CD4-positive, alpha-beta T cell treated with Interleukin-15 for 4 hours (primary cell): ENCODE data around the gene ZFP1.
"Not testable (repeated sequence)": the region's sequence is repeated elsewhere in the genome, so short reads cannot be mapped to it uniquely, and the experiment has no call there.

Experiments
- DNase-seq: peaks from one replicate; pipeline ENCODE4 v3.0.0-alpha.2; 2020; ENCODE audit warnings: low spot score

Gene ZFP1

DNA sequence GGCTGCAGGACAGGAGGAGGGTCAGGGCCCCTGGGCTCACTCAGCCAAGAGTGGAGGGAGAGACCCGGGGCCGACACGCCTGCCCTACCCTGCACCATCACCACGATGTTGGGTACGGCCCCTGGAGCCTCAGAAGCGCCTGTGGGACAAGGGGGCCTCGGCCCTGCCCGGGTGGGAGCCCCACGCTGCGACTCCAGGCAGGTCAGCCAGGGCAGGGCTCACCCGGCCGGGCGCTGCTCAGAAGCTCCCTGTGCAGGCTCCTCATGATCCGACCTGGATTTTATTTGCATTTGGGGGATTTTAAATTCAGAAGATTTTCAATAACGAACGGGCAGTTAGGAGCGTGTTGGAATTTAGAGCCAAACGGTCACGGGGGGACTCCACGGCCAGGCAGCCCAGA is 56.6 kb downstream of the ZFP1 start:
- not testable (repeated sequence) for DNase-seq

GRCh38 chr16:75205438-75205837 is 57.1 kb downstream of the ZFP1 start:
- DNase-seq: not testable (repeated sequence)

- DNase-seq: not testable (repeated sequence)
These were observed 57.8 kb downstream of the ZFP1 start for GRCh38 chr16:75205961-75206748.

- no peak for DNase-seq
These were observed 58.6 kb downstream of the ZFP1 start, which contains the start of gene CTRB2 for GRCh38 chr16:75206749-75207451. CTRB2 (minus strand) TSS chr16:75207161; CDS start chr16:75207141, 20 bp downstream.

- no peak for DNase-seq
These were observed 59.5 kb downstream of the ZFP1 start for GRCh38 chr16:75207831-75208230.

GRCh38 chr16:75208242-75208825 is 60.0 kb downstream of the ZFP1 start:
- DNase-seq: no peak

DNA sequence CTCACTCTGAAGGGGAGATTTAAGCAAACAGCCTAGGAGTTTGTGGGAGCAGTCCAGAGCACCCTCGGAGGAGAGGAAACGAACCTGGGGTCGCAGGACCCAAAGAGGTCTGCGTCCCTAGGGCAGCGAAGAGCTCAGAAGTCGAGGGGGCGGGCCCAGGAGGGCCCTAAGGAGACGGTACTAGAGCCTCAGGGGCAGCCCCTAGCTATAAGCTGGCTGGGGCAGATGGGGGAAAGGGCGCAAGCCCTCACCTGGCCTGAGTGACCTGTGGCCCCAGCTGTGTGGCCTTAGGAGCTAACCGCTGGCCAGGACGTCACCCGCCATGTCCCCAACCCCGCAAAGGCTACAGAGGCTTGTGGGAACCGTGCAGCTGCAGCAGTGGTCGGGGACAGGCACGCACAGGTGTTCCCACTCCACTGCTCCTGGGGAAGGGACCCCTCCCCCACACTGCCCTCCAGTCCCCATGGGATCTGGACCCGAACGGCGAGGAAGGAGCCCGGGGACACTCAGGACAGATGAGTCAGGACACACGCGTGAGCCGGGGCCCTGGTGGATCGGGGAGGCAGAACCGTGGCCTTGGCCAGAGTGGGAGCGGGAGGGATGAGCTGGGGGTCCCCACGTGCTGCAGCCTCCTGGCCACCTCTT is 60.7 kb downstream of the ZFP1 start:
- no peak for DNase-seq

DNA sequence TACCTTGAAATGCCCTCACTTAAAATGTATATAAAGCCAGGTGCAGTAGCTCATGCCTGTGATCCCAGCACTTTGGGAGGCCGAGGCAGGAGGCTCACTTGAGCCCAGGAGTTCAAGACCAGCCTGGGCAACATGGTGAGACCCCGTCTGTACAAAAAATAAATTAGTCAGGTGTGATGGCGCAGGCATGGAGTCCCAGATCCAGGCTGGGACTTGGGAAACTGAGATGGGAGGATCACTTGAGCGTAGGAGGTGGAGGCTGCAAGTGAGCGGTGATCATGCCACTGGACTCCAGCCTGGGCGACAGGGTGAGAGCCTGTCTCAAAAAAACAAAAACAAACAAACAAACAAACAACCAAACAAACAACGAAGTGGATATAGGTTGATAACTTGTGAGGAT is 61.2 kb downstream of the ZFP1 start:
- DNase-seq: not testable (repeated sequence)

DNA sequence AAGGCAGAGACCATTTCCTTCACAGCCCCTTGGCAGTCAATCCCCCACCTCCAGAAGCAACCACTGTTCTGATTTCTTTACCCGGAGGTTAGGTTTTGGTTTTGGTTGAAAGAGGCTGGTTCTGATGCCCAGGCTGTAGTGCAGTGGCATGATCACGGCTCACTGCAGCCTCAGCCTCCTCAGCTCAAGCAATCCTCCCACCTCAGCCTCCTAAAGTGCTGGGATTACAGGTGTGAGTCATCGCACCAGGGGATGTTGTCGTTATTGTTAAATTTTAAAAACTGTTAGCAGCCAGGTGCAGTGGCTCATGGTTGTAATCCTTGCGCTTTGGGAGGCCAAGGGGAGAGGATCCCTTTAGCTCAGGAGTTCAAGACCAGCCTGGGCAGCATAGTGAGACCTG is 61.6 kb downstream of the ZFP1 start:
- no peak for DNase-seq

DNA sequence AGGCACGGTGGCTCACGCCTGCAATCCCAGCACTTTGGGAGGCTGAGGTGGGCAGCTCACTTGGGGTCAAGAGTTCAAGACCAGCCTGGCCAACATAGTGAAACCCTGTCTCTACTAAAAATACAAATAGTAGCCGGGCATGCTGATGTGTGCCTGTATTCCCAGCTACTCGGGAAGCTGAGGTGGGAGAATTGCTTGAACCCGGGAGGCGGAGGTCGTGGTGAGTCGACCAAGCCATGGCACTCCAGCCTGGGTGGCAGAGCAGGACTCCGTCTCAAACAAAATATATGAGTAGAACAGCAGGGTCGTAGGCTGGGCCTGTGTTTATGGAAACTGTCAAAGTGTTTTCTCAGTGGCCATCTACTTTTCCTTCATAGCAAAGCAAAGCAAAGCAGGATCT is 63.0 kb downstream of the ZFP1 start:
- DNase-seq: not testable (repeated sequence)

DNA sequence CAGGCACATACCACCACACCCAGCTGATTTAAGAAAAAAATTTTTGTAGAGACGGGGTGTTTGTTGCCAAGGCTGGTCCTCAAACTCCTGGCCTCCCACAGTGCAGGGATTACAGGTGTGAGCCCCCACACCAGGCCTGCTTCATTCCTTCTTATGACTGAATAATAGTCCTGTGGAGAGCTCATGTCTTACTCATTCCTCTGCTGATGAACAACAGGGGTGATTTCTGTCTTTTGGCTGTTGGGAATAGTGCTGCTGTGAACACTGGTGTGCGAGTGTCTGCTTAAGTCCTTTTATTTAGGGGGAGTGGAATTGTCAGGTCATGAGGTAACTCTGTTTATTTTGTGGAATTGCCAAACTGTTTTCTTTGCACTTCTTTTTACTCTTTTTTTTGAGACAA is 67.8 kb downstream of the ZFP1 start:
- no peak for DNase-seq

- DNase-seq: no peak
These were observed 68.3 kb downstream of the ZFP1 start for GRCh38 chr16:75216576-75216975.

- DNase-seq: no peak
These were observed 69.1 kb downstream of the ZFP1 start for GRCh38 chr16:75217389-75217851.

DNA sequence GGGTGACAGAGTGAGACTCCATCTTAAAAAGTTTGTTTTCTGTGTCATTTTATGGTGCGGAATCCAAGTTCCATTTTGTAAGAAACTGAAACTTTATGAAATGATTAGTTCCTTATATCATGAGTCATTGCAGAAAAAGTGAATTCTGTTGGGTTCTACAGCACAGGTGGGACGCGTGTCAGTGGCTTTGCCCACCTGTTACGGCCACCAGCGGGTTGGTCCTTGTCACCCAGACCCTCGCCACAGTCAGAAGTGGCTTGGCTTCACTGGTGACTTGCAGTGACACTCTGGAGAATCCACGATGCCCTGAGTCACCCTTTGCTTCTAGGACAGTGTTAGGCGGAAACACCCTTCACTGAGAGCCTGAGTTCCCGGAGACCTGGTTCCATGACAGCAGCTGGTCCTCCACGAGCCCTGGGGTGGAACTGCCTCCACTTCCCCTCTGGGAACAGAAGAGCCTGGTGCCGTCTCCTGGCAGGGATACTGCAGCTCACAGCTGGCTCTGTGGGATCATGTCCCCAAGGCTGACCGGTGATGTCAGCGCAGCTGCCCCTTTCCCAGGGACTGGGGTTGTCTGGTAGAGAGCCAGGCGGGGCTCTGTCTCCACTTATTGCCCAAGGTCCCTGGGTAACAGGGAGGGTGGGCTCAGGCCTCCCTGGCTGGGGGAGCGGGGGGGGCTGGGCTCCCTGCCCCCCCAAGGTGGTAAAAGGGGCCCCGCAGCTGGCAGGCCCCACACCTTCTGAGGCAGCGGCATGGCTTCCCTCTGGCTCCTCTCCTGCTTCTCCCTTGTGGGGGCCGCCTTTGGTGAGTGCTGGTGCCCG is 70.1 kb downstream of the ZFP1 start, which contains the start of gene CTRB1:
TSS of gene CTRB1 (plus strand) at position 733 of the 821 bp plus-strand sequence. CDS start at position 753, 20 bp downstream.
- no peak for DNase-seq

DNA sequence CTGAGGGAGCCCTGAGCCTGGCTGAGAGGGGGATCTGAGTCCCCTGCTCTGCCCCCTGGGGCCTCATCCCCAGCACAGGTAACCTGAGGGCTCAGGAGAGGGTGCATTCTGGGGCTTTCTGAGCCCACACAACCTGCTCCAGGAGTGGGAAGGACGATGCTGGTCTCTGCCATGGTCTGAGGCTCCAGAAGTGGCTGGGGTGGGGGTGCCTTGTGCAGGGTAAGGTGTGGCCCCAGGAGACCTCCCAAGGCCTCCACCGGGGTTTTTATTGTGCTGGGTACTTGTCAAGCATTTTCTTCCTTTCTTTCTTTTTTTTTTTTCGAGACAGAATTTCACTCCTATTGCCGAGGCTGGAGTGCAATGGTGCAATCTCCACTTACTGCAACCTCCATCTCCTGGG is 70.8 kb downstream of the ZFP1 start:
- DNase-seq: no peak

- peak; percentile 9 for DNase-seq
These were observed 71.5 kb downstream of the ZFP1 start for GRCh38 chr16:75219838-75220237.
